Natural killer cell (primary cell): ENCODE data around the gene HAGHL. TPM values are rescaled to one million over a fixed set of nuclear protein-coding genes. Genes with fewer than 3 reads are reported as not detected.

ENCODE experiments used
- ATAC-seq, 3 donors: fragments of 150-1000 bp in 2 of 3; fragments of 200-7000 bp in 1 of 3; cut with Tn5 transposase; 1 replicate in 1 of 3; 2 replicates in 2 of 3; pipeline ENCODE4 v1.10.0; 2021; ENCODE audit warnings: mild to moderate bottlenecking in 2 of 3, moderate library complexity in 2 of 3
- DNase-seq, 2 donors: peaks; one replicate each; pipeline versions ENCODE4 v3.0.0 to v3.0.0-alpha.2; 2013 to 2021; ENCODE audit warnings: mixed read lengths in 1 of 2
- H3K27ac ChIP-seq: one replicate; pipeline ENCODE4 v1.5.1; 2013; ENCODE audit warnings: mild to moderate bottlenecking, low read length
- H3K27me3 ChIP-seq: one replicate; pipeline ENCODE4 v1.6.1; 2013; ENCODE audit warnings: low read length; ENCODE audit not compliant: control insufficient read depth, insufficient read depth
- H3K36me3 ChIP-seq: one replicate; pipeline ENCODE4 v1.6.1; 2013; ENCODE audit warnings: low read length; ENCODE audit not compliant: control insufficient read depth, insufficient read depth
- H3K4me1 ChIP-seq: one replicate; pipeline ENCODE4 v1.6.1; 2013; ENCODE audit warnings: low read length; ENCODE audit not compliant: control insufficient read depth, insufficient read depth
- H3K4me3 ChIP-seq: one replicate; pipeline ENCODE4 v1.5.1; 2013; ENCODE audit warnings: low read length
- H3K9me3 ChIP-seq: one replicate; pipeline ENCODE4 v1.6.1; 2013; ENCODE audit warnings: low read length; ENCODE audit not compliant: control insufficient read depth, insufficient read depth
- H3K27ac Mint-ChIP-seq, 2 donors: one replicate each; pipeline ENCODE4 v1.8.0; 2022; ENCODE audit warnings: mild to moderate bottlenecking in 2 of 2, mixed read lengths in 2 of 2, moderate library complexity in 1 of 2
- H3K27me3 Mint-ChIP-seq, 2 donors: one replicate each; pipeline ENCODE4 v1.8.0; 2022; ENCODE audit warnings: low read depth in 2 of 2, mixed read lengths in 2 of 2
- H3K36me3 Mint-ChIP-seq: one replicate; pipeline ENCODE4 v1.8.0; 2022; ENCODE audit warnings: mixed read lengths
- H3K4me1 Mint-ChIP-seq, 2 donors: one replicate each; pipeline ENCODE4 v1.8.0; 2022; ENCODE audit warnings: mixed read lengths in 2 of 2
- H3K4me3 Mint-ChIP-seq: one replicate; pipeline ENCODE4 v1.8.0; 2022; ENCODE audit warnings: mild to moderate bottlenecking, moderate library complexity, mixed read lengths
- H3K9me3 Mint-ChIP-seq, 2 donors: one replicate each; pipeline ENCODE4 v1.8.0; 2022; ENCODE audit warnings: mixed read lengths in 2 of 2
- CTCF ChIP-seq: fragments of 200-600 bp; IDR thresholded peaks from one replicate; pipeline ENCODE4 v1.8.0; 2022; ENCODE audit warnings: antibody characterized with exemption
- WGBS: methylation state at CpG from one replicate; pipeline ENCODE4 v1.1.7; 2013; ENCODE audit warnings: missing lambda C conversion rate; ENCODE audit not compliant: insufficient coverage; 5-methylcytosine and 5-hydroxymethylcytosine counted together
- intact Hi-C: fragments of 100-400 bp; cut with micrococcal nuclease; formaldehyde crosslinking; loops from one replicate; pipeline ENCODE4 v1.14.2; 2022
- total RNA-seq, 4 donors: library from RNA; stranded (reverse); fragments of 120-200 nt in 1 of 4; gene quantifications; one replicate each; pipeline versions ENCODE4 v1.2.3 to v1.2.4, GENCODE V29; 2013 to 2022

The HAGHL gene
- total RNA-seq, 3 donors from 2014 or later (not counting 1 experiment from before 2014, with no cell fraction given) = 13.5 to 21.5 (median 15.7) TPM

DNA sequence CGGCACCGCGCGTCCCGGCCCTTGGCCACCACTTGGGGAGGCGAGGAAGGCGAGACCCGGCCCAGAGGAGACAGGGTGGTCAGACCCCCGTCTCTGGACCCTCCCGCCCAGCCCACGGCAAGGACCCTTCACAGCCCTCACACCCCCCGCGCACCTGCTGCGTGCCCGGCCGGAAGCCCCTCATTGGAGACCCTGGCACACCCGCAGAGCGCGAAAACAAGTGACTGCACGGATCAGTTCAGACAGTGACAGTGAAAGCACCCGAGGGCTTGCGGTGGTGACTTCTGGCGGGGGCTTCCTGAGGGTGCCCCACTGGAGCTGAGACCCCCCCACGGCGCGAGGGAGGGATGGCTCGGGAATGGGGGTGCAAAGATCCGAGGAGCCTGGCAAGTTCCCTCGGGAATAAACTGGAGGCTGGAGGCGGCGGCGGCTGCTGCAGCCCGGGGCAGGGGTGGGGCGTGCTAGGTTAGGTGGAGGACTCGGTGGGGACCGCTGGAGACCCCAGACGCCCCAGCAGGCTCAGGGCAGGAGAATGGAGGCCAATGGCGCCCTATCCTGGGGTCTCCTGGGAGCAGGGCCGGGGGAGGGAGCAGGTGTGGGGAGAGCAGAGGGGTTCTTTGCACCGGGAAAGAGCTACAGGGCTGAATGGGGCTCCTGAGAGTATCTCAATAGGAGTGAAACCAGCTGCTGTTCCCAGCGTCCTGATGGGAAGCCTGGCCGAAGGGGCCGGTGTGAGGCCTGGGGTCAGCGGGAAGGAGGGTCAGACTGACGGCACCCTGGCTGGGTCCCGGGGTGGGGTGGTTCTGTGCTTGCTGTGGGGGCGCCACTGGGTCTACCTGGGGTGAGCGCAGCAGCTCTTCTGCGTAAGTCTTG is 20.5 kb upstream of the HAGHL start:
- Histone ChIP-seq H3K4me1 (peaks cover 6% of the 10 kb centered on the region), H3K27ac (no peak overlapping the region), H3K27me3 (peaks cover 50% of the 10 kb centered on the region), H3K4me3 (no peak overlapping the region), H3K9me3 (no peaks in the 10 kb centered on the region), H3K36me3 (no peaks in the 10 kb centered on the region)
- 8% methylated on average over 49 of the region's 49 CpGs for WGBS
- Mint-ChIP-seq H3K4me3 (no peak overlapping the region), H3K9me3 (no peaks in the 10 kb centered on the region), H3K27me3 (peaks cover 19 to 24% of the 10 kb centered on the region in 2 donors), H3K4me1 (no peaks in the 10 kb centered on the region), H3K27ac (no peak overlapping the region), H3K36me3 (no peaks in the 10 kb centered on the region)
- DNase-seq (no peak), ATAC-seq (no peak)
- TF ChIP-seq CTCF = no peak
- intact Hi-C loops = no loop called here

GRCh38 chr16:707062-707538 is 19.8 kb upstream of the HAGHL start:
- ATAC-seq (no peak), DNase-seq (no peak)
- no peaks in the 10 kb centered on the region for H3K9me3 Mint-ChIP-seq
- no peaks in the 10 kb centered on the region for H3K4me1 Mint-ChIP-seq
- no peak overlapping the region for H3K4me3 Mint-ChIP-seq
- no peak for TF ChIP-seq CTCF
- WGBS = 50% methylated on average over 14 of the region's 14 CpGs
- H3K4me3 ChIP-seq = no peak overlapping the region
- intact Hi-C loops = no loop called here
- no peak overlapping the region for H3K27ac Mint-ChIP-seq
- no peaks in the 10 kb centered on the region for H3K9me3 ChIP-seq
- peaks cover 6% of the 10 kb centered on the region for H3K4me1 ChIP-seq
- H3K36me3 ChIP-seq = no peaks in the 10 kb centered on the region
- H3K27me3 Mint-ChIP-seq = peaks cover 18 to 22% of the 10 kb centered on the region in 2 donors
- H3K27ac ChIP-seq = no peak overlapping the region
- no peaks in the 10 kb centered on the region for H3K36me3 Mint-ChIP-seq
- peaks cover 45% of the 10 kb centered on the region for H3K27me3 ChIP-seq

- no peaks in the 10 kb centered on the region for H3K9me3 ChIP-seq
- Mint-ChIP-seq H3K36me3 (no peaks in the 10 kb centered on the region), H3K9me3 (no peaks in the 10 kb centered on the region), H3K4me3 (no peak overlapping the region), H3K4me1 (no peaks in the 10 kb centered on the region), H3K27me3 (peaks cover 9 to 14% of the 10 kb centered on the region in 2 donors), H3K27ac (no peak overlapping the region)
- ATAC-seq (no peak), DNase-seq (no peak)
- peaks cover 39% of the 10 kb centered on the region for H3K27me3 ChIP-seq
- no peaks in the 10 kb centered on the region for H3K36me3 ChIP-seq
- TF ChIP-seq CTCF = no peak
- WGBS = 64% methylated on average over 3 of the region's 3 CpGs
- H3K4me1 ChIP-seq = peaks cover 6% of the 10 kb centered on the region
- no peak overlapping the region for H3K4me3 ChIP-seq
- H3K27ac ChIP-seq = no peak overlapping the region
- intact Hi-C loops = no loop called here
These were observed 18.9 kb upstream of the HAGHL start for GRCh38 chr16:708019-708418.
